GM18873 (cell line): Measurements from ENCODE around the gene CNEP1R1.
A peak's percentile ranks its signal among the peaks of the same experiment; 100 is the strongest.

Source experiments
- ATAC-seq: cut with Tn5 transposase; IDR thresholded peaks from one replicate; pipeline ENCODE4 v1.9.1; 2021; ENCODE audit warnings: mild to moderate bottlenecking, moderate library complexity, moderate number of reproducible peaks; ENCODE audit not compliant: unreplicated experiment, low FRiP score

CNEP1R1 gene

DNA sequence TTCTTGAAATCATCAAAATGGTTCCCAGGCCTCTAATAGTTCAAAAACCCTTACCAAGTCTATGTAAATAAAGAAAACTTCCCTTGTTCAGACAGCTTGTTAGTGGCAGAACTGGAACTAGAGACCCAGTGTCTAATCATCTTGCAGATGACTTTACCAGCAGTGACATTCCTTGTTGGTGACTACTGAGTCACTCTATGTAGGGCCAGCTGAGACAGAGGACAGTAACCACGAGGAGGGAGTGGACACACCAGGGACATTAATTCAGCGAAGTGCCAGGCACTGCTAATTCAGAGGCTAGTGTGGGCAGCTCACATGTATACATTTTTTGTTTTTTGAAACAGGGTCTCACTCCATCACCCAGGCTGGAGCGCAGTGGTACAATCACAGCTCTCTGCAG lies 34.6 kb downstream of the CNEP1R1 start:
- ATAC-seq: no peak

DNA sequence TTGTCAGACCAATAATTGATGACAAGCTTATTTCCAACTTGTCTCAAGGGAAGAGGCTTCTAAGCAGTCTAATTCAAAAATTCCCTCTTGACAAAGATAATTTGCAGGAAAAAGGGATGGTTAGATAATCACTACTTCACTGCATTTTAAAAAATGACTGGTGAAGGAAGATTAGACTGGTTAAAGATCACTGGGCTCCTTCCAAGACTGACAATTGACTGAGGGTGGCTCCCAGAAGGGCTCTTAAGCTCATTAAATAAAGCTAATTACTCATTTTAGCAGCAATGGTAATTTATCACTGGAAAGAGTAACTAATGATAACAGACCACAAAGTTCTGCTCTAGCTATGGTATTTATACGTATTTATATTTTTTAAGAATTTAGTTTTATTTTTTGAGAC lies 36.3 kb downstream of the CNEP1R1 start:
- ATAC-seq: no peak

DNA sequence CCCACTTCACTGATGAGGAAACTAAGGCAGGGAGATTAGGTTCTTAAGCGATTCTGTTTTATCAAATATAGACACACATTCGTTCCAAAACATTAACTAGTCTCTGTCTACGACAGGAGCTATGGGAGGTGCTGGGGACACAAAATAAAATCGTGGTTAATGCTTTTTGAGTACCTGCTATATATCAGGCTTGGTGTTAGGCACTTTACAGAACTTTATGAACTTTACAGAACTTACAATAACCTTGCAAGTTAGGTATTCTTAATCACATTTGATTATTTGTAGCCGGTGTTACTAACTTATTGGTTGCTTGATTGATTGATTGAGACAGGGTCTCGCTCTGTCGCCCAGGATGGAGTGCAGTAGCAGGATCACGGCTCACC lies 40.2 kb downstream of the CNEP1R1 start:
- ATAC-seq: no peak

DNA sequence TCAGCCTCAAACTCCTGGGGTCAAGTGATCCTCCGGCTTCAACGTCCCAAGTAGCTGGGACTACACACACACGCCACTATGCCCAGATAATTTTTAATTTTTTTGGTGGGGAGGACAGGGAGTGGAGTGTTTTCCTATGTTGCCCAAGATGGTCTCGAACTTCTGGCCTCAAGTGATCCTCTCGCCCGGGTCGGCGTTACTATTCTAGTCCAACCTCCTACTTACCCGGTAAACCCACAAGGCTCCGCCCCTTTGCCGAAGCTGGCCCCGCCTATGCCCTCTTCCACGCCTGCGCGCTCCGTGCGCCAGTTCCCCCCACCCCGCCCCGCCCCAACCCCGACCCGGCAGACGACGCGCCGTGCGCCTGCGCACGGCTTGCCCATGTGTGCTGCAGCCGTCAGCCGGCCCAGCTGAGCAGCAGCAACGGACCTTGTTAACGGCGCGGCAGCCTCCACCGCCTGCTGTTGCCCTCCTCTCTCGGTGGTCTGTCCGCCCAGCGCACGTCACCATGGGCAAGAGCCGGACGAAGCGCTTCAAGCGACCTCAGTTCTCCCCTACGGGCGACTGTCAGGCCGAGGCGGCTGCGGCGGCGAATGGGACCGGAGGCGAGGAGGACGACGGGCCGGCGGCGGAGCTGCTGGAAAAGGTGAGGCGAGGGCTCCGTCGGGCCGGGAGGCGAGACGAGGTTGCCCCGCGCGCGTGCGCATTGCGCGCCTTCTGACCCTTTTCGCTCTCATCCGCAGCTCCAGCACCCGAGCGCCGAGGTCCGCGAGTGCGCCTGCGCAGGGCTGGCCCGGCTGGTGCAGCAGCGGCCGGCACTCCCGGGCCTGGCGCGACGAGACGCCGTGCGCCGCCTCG lies 40.8 kb downstream of the CNEP1R1 start, which contains the start of gene HEATR3:
Gene HEATR3, plus strand, starts transcription at position 347 of the 858 bp plus-strand sequence. Its CDS starts 162 bp downstream, at position 509.
- peak; percentile 50 for ATAC-seq

DNA sequence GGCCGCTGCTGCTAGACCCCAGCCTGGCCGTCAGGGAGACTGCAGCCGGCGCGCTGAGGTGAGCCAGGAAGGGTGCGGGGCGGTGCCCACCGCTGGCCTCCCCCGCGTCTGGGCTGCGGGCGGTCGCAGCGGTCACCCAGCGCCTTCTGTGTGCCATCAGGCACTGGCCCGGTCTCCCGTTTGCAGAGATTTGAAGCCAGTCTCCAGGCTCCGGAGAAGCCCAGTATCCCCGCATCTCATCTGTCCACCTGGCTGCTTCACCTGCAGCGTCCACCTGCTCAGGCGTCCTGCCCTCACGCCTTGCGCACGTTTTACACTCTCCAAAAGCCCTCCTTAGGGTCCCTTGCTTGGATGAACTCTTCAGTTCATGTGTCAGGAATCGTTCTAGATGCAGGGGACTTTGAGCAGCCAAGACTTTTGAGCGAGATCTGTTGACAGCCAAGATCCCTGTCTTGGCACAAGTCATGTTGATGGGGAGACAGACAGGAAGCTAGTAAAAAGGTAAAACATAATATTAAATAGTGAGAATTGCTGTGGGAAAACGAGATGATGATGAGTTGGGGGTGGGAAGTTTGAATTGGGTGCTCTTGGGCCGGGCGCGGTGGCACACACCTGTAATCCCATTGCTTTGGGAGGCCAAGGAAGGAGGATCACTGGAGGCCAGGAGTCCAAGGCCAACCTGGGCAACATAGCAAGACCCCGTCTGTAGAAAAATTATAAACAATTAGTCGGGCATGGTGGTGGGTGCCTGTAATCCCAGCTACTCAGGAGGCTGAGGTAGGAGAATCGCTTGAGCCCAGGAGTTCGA lies 41.7 kb downstream of the CNEP1R1 start:
- peak; percentile 23 for ATAC-seq

DNA sequence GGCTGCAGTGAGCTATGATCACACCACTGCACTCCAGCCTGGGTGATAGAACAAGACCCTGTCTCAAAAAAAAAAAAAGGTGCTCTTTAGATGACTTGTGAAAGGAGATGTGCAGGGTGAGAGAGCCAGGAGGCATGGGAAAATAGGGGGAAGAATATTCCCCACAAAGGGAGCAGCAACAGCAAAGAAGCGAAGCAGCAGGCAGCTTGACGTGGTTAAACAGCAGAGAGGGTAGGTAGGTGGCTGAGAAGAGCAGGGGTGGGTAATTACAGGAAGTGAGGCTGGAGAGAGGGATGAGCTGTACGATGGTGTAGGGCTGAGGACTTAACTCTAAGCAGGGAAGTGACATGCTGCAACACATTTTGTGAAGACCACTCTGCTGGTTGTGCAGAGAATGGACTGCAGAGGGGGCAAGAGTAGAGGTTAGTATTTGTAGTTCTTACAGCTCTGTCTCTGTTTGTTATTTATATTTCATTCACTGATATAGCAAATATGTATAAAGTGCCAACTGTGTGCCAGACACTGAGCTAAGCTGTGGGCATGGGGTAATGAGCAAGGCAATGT lies 42.3 kb downstream of the CNEP1R1 start:
- no peak for ATAC-seq

DNA sequence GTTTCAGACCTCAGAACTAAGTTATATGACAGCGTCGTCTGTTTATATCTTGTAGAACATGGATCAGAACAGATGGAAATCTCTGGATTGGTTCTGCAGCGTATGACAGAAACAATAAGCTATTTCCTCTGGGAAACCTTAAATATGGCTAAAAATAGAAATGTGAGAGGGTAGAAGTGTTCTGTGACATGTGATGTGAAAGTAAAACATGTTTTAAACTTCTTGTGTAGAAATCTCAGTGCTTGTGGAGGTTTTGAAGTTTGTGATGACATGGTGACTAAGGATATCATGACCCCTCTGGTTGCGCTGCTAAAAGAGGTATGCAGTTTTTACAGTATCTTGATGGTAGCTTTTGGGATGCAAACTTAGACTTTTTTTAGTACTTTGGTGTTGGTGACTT lies 43.5 kb downstream of the CNEP1R1 start:
- no peak for ATAC-seq

DNA sequence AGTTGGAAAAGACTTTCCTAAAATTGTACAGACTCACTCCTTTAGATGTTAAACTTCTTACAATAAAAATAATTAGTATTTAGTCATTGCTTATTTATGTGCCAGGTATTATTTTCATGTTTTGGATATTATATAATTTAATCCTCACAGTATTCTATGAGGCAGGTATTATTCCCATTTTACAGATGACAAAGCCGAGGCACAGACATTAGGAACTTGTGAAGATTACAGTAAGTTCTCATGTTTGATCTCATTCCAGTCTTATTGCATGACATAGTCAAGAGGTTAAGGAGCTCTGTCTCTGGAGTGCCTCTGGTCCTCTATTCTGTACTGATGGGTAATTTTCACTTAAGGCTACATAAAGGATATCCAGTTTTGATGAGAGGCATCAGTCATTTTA lies 44.0 kb downstream of the CNEP1R1 start:
- no peak for ATAC-seq

DNA sequence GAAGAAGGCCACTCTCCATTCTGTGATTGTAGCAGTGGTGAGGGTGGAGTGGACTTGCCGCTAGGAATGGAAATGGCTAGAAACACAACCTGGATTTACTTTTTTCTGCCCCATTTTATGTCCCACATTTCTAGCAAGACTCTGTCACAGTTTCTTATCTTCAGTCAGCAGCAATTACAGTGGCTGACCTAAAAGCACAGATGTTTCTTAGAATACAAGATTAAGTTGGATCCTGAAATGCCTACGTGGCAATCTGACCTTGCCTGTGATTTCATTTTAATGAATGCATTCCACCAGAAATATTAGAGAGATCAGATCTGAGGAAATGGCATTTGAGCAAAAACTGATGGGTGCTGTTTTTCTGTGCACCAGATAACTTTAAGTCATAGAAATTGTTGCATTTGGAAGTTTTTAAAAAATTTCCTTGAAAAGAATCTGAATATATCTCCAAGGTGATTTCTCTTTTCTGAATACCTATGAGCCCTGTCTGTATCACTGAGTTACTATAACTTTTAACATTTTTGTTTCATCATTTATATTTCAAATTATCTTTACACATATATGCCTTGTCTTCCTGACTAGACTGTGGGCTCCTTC lies 46.1 kb downstream of the CNEP1R1 start:
- no peak for ATAC-seq

DNA sequence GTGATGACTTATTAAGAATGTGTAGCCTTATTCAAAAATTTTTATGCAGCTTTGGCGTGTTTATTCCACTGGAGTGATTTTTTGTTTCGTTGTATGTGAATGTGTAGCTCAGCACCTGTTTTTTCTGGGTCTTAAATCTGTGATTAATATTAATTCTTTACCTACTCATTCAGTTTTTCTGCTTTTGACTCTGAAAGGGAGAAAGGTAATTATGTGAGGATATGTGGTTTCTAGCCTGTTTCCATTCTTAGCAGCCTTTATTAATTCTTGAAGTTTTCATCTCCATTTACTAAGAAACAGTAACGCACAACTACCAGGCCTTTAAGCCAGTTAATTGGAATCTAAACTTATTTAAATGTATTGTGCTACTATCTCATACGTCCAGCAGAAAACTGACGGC lies 47.7 kb downstream of the CNEP1R1 start:
- ATAC-seq: no peak

DNA sequence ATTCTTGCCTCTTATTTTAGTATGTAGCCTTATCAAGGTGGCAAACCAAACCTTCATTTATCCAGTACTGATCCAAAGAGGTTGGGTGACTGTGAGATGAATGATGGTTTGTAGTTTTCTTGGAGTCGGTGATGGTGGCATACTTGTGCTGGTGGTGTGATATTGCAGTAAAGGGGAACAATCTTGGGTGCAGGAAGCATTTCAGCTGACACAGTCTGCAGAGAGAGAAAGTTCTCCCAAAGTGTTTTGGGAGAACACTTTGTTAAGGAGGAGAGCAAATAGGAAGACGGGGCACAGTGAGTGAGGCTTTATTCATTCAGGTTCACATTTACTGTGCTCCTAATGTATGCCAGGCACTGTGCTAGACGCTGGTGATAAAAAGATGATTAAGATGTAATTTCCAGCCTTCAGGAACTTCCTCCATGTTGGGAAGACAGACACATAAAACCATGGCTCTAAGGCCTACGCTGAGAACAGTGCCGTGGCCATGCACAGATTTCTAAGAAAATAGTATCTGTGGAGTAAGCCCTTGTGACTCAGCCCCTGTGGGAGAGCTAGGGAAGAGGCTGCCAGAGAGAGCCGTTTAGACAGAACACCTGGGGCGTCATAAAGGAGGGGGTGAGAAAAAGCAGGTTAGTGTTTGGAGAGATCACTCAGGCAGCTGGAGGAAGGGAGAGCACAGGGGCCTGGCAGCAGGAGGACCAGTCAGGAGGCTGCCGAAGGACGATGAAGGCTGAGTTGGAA lies 54.5 kb downstream of the CNEP1R1 start:
- no peak for ATAC-seq

DNA sequence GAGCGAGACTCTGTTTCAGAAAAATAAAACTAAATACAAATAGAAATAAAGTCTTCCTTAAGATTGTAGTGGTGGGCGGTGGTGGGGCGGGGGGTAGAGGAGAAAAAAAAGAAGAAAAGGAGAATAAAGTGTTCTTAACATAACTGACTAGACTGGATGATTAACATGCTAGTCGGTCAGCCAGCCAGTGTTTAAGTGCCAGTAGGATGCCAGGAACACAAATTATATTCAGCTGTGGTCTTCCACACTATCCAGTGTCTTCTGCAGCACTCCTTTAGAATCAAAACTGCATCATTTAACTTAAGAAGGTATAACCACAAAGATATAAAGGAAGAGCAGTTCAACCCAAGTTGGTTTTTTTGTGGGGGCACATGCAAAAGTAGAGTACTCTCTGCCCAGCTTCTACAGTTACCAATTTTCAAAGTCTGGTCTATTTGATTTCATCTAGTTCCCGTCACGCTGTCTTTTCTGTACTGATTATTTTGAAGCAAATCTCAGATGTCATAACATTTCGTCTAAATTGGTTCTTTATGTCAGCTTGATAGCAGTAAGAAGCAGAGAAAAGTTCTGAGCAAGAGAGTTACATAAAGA lies 56.5 kb downstream of the CNEP1R1 start:
- ATAC-seq: no peak

DNA sequence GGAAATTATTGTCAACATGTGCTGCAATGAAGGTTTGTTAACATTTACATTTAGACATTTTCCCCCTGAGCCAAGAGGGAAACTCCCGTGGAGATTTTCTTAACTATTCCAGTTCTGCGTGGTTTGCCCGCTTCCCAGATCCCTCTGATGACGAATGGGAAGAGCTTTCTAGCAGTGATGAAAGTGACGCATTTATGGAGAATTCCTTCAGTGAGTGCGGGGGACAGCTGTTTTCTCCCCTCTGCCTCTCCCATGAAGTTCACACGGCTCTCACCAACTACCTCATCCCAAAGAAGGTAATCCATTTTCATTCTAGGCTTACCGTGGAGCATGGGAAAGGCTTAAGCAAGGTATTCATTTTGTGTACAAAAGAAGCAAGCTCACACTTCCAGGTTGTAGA lies 59.0 kb downstream of the CNEP1R1 start:
- no peak for ATAC-seq

DNA sequence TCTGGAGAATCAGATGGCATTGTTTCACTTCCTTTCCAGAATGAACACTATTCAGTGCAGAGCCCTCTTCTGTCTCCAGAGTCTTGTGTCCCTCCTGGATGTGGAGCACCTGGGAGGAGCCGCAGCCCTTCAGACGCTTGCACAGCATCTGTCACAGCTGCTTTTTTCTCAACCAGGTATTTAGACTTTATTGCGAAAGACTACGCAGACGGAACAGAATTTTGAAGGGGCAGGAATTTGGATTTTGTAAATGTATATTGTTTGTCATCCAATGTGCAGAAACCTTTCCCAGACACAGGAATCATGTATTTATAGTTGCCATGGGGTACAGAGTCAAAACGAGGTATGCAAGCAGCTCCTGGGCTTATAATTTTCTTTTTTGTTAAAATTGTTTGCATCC lies 61.2 kb downstream of the CNEP1R1 start:
- ATAC-seq: no peak
